Activated T-helper 1 cell treated with anti-CD3 and anti-CD28 coated beads, Interleukin-12 subunit alpha, Interleukin-12 subunit beta, Interleukin-2, Interleukin-4 antibody, amounts not matched to agents 30 ng/mL and 10 ng/mL and 1 ng/mL, durations not matched to agents 14 hours and 24 hours and 36 hours (primary cell): Measurements from ENCODE around the gene OR7E24. TPM values are rescaled to one million over a fixed set of nuclear protein-coding genes. Genes with fewer than 3 reads are reported as not detected.
"Not testable (repeated sequence)": the region's sequence is repeated elsewhere in the genome, so short reads cannot be mapped to it uniquely, and the experiment has no call there.

Source experiments
- DNase-seq: peaks from one replicate; pipeline ENCODE4 v3.0.0; 2021; ENCODE audit warnings: low spot score
- H3K27ac Mint-ChIP-seq: one replicate; pipeline ENCODE4 v1.8.0; 2021; ENCODE audit warnings: mild to moderate bottlenecking, mixed read lengths
- H3K27me3 Mint-ChIP-seq: one replicate; pipeline ENCODE4 v1.8.0; 2022; ENCODE audit warnings: mild to moderate bottlenecking, moderate library complexity, mixed read lengths; ENCODE audit not compliant: insufficient read depth
- H3K36me3 Mint-ChIP-seq: one replicate; pipeline ENCODE4 v1.8.0; 2021; ENCODE audit warnings: low read depth, mixed read lengths
- H3K4me1 Mint-ChIP-seq: one replicate; pipeline ENCODE4 v1.8.0; 2021; ENCODE audit warnings: low read depth, mixed read lengths
- H3K4me3 Mint-ChIP-seq: one replicate; pipeline ENCODE4 v1.8.0; 2021; ENCODE audit warnings: mild to moderate bottlenecking, moderate library complexity, mixed read lengths
- H3K9me3 Mint-ChIP-seq: one replicate; pipeline ENCODE4 v1.8.0; 2021; ENCODE audit warnings: mixed read lengths
- intact Hi-C: fragments of 100-400 bp; cut with micrococcal nuclease; formaldehyde crosslinking; loops from one replicate; pipeline ENCODE4 v1.15.1; 2024
- total RNA-seq: library from RNA; stranded (reverse); gene quantifications from 2 replicates; pipeline ENCODE4 v1.2.3, GENCODE V29; 2022

OR7E24 gene
- total RNA-seq: not detected in 2 replicates

- Mint-ChIP-seq H3K4me1 (no peaks in the 10 kb centered on the region), H3K36me3 (no peaks in the 10 kb centered on the region), H3K27me3 (no peaks in the 10 kb centered on the region), H3K9me3 (peaks cover 53% of the 10 kb centered on the region), H3K4me3 (no peak within 1 kb of the TSS), H3K27ac (no peak within 1 kb of the TSS)
- DNase-seq: no peak
- intact Hi-C loops: no loop called here
Observed at GRCh38 chr19:9250630-9251029, at the start of gene OR7E24. OR7E24 (plus strand) TSS chr19:9250930; CDS start chr19:9251044, 114 bp downstream.

DNA sequence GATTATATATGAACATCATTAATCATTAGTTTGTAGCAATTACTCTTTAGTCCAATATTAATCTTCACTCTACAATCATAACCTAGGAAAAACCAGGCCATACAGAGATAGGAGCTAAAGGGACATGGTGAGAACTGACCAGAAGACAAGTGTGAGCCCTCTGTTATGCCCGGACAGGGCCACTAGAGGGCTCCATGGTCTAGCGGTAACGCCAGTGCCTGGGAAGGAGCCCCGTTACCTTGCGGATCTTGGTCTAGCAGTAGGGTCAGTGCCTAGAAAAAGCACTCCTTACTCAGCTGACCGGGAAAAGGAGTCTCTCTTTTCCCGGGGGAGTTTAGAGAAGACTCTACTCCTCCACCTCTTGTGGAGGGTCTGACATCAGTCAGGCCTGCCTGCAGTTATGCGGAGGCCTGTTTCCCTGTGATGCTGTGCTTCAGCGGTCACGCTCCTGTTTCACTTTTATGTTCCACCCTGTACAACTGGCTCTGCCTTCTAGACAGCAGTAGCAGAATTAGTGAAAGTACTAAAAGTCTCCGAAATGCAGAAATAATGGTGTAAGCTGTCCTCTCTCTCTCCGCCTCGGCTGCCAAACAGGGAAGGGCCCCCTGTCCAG, 45.1 kb upstream of the OR7E24 start:
- intact Hi-C loops: loop anchor here (1.0 to 10.0 kb wide), 6 partner anchors 69 to 591 kb away; partner anchors contain the start of gene ZNF561
- Mint-ChIP-seq H3K4me3 (peak overlapping the region; percentile 37), H3K36me3 (no peaks in the 10 kb centered on the region), H3K27me3 (no peaks in the 10 kb centered on the region), H3K4me1 (peaks cover 6% of the 10 kb centered on the region), H3K9me3 (peaks cover 4% of the 10 kb centered on the region), H3K27ac (no peak overlapping the region)
- peak; percentile 52 for DNase-seq

DNA sequence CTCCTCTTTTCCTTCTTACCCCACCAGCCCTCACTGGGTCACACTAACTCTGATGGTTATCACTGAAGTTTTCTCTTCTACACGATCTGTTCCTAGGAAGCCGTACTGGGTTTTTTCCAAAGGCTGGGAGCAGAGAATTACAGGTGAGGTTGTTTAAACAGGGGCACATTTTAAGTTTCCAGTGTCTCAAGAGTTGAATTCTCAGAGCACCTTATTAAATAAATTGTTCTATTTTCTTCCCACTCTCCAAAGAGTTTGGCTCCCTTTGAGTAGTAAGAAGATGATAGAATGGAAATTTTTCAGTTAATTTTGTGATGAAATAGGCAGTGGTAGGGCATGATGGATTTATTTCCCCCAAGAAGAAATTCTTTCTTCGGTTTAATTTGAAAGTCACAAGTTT, 31.2 kb upstream of the OR7E24 start, which contains the start of gene OR7D4:
Gene OR7D4, minus strand, starts transcription at position 101 of the 400 bp plus-strand sequence. CDS start 4,752 bp downstream, outside the sequence.
- Mint-ChIP-seq H3K4me3 (no peak within 1 kb of the TSS), H3K4me1 (no peaks in the 10 kb centered on the region), H3K27ac (no peak within 1 kb of the TSS), H3K9me3 (peaks cover 37% of the 10 kb centered on the region), H3K27me3 (no peaks in the 10 kb centered on the region), H3K36me3 (no peaks in the 10 kb centered on the region)
- intact Hi-C loops: no loop called here
- DNase-seq: no peak

GRCh38 chr19:9251236-9251635, 506 bp downstream of the OR7E24 start:
- no peaks in the 10 kb centered on the region for H3K36me3 Mint-ChIP-seq
- no peak overlapping the region for H3K4me3 Mint-ChIP-seq
- peaks cover 53% of the 10 kb centered on the region for H3K9me3 Mint-ChIP-seq

DNA sequence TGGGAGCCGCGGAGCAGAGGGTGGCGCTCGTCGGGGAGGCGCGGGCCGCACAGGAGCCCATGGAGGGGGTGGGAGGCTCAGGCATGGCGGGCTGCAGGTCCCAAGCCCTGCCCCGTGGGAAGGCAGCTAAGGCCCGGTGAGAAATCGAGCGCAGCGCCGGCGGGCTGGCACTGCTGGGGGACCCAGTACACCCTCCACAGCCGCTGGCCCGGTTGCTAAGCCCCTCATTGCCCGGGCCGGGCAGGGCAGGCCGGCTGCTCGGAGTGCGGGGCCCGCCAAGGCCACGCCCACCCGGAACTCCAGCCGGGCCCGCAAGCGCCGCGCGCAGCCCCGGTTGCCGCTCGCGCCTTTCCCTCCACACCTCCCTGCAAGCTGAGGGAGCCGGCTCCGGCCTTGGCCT, 32.8 kb downstream of the OR7E24 start:
- intact Hi-C loops, DNase-seq, H3K36me3 Mint-ChIP-seq, H3K27ac Mint-ChIP-seq, H3K4me1 Mint-ChIP-seq, H3K27me3 Mint-ChIP-seq: not testable (repeated sequence)
- Mint-ChIP-seq H3K9me3 (peaks cover 53% of the 10 kb centered on the region), H3K4me3 (peak overlapping the region; percentile 37)

More at GRCh38 chr19:9251236-9251635, 506 bp downstream of the OR7E24 start:
- intact Hi-C loops: no loop called here
- DNase-seq: no peak
- no peaks in the 10 kb centered on the region for H3K27me3 Mint-ChIP-seq
- H3K4me1 Mint-ChIP-seq: no peaks in the 10 kb centered on the region
- no peak overlapping the region for H3K27ac Mint-ChIP-seq

- Mint-ChIP-seq H3K27me3 (no peaks in the 10 kb centered on the region), H3K36me3 (peaks cover 22% of the 10 kb centered on the region), H3K9me3 (peaks cover 55% of the 10 kb centered on the region), H3K4me1 (no peaks in the 10 kb centered on the region), H3K4me3 (no peak overlapping the region), H3K27ac (no peak overlapping the region)
- no peak for DNase-seq
- intact Hi-C loops: no loop called here
Observed at GRCh38 chr19:9289231-9289884, 38.6 kb downstream of the OR7E24 start.

- no peaks in the 10 kb centered on the region for H3K4me1 Mint-ChIP-seq
- DNase-seq: no peak
- no peak overlapping the region for H3K4me3 Mint-ChIP-seq
- peaks cover 66% of the 10 kb centered on the region for H3K36me3 Mint-ChIP-seq
- no peaks in the 10 kb centered on the region for H3K27me3 Mint-ChIP-seq
- H3K27ac Mint-ChIP-seq: no peak overlapping the region
- H3K9me3 Mint-ChIP-seq: peaks cover 72% of the 10 kb centered on the region
- intact Hi-C loops: no loop called here
Observed at GRCh38 chr19:9295411-9295849, 44.7 kb downstream of the OR7E24 start.

DNA sequence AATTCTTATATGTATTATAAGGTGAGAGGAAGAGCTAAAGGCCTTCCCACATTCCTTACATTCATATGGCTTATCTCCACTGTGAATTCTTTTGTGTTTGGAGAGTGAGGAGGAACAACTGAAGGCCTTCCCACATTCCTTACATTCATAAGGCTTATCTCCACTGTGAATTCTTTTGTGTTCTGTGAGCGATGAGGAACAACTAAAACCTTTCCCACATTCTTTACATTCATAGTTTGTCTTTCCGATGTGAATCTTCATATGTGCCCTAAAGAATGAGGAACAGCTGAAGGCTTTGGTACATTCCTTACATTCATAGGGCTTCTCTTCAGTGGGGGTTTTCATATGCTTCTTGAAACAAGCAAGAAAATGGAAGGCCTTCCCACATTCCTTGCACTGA, 45.6 kb downstream of the OR7E24 start:
- Mint-ChIP-seq H3K36me3 (peaks cover 72% of the 10 kb centered on the region), H3K27me3 (no peaks in the 10 kb centered on the region), H3K9me3 (peaks cover 77% of the 10 kb centered on the region)

More for the DNA sequence above, 45.6 kb downstream of the OR7E24 start:
- no peaks in the 10 kb centered on the region for H3K4me1 Mint-ChIP-seq
- no peak for DNase-seq
- no peak overlapping the region for H3K27ac Mint-ChIP-seq
- H3K4me3 Mint-ChIP-seq: no peak overlapping the region
- intact Hi-C loops: no loop called here

Other genes with a start within 250 kb of the OR7E24 start
- not detected in 2 replicates for gene MUC16, start 240.5 kb upstream of the OR7E24 start, total RNA-seq
- not detected in 2 replicates for gene OR1M1, start 163.9 kb upstream of the OR7E24 start, total RNA-seq
- gene OR7G2, start 143.5 kb upstream of the OR7E24 start, total RNA-seq: not detected in 2 replicates
- gene OR7G1, start 135.2 kb upstream of the OR7E24 start, total RNA-seq: not detected in 2 replicates
- gene OR7G3, start 124.0 kb upstream of the OR7E24 start, total RNA-seq: not detected in 2 replicates
- 50.7 and 53.3 TPM in 2 replicates for gene ZNF317, start 110.5 kb upstream of the OR7E24 start, total RNA-seq
- gene OR7D2, start 72.0 kb upstream of the OR7E24 start, total RNA-seq: 0.44 TPM in 2 replicates
- not detected in 2 replicates for gene OR7D4, start 31.3 kb upstream of the OR7E24 start, total RNA-seq
- 4.7 and 5.0 TPM in 2 replicates for gene ZNF699, start 58.9 kb downstream of the OR7E24 start, total RNA-seq
- gene ZNF559, start 73.2 kb downstream of the OR7E24 start, total RNA-seq: 5.0 and 6.4 TPM in 2 replicates
- 0.18 TPM in 1 of 2 replicates, not detected in the other for gene ZNF177, start 112.1 kb downstream of the OR7E24 start, total RNA-seq
- 25.3 and 28.2 TPM in 2 replicates for gene ZNF266, start 184.6 kb downstream of the OR7E24 start, total RNA-seq
- not detected in 2 replicates for gene ZNF560, start 247.7 kb downstream of the OR7E24 start, total RNA-seq